ENCODE results near the gene DSTN.

DSTN gene

GRCh38 chr20:17555106-17555505 lies 14.8 kb upstream of the DSTN start:
- no peak for DNase-seq

- no peak for DNase-seq
These were observed 12.8 kb upstream of the DSTN start for GRCh38 chr20:17556837-17557674.

GRCh38 chr20:17557675-17558006 lies 12.2 kb upstream of the DSTN start:
- DNase-seq, result no peak

- peak; percentile 43 to 56 for DNase-seq
These were observed 11.5 kb upstream of the DSTN start for GRCh38 chr20:17558154-17558940.

GRCh38 chr20:17558941-17559304 lies 11.0 kb upstream of the DSTN start:
- no peak for DNase-seq

GRCh38 chr20:17559338-17559737 lies 10.5 kb upstream of the DSTN start:
- DNase-seq, result no peak

- peak; percentile 17 to 35 for DNase-seq
These were observed 9.4 kb upstream of the DSTN start for GRCh38 chr20:17560344-17561074.

- DNase-seq, result no peak
These were observed 7.0 kb upstream of the DSTN start for GRCh38 chr20:17562804-17563305.

GRCh38 chr20:17565169-17565845 lies 4.6 kb upstream of the DSTN start:
- DNase-seq, result no peak

- DNase-seq, result no peak
These were observed 3.5 kb upstream of the DSTN start for GRCh38 chr20:17566345-17566744.

GRCh38 chr20:17568045-17568788 lies 1.7 kb upstream of the DSTN start:
- no peak for DNase-seq

GRCh38 chr20:17568972-17569521 lies 828 bp upstream of the DSTN start:
- peak; percentile 19 to 29 for DNase-seq

- peak; percentile 31 to 37 for DNase-seq
These were observed 675 bp downstream of the DSTN start for GRCh38 chr20:17570347-17571152.

- DNase-seq, result peak in 1 of 2 experiments; percentile 23
These were observed 1.3 kb downstream of the DSTN start for GRCh38 chr20:17571153-17571527.

- no peak for DNase-seq
These were observed 2.3 kb downstream of the DSTN start for GRCh38 chr20:17572034-17572638.

- DNase-seq, result no peak
These were observed 3.6 kb downstream of the DSTN start for GRCh38 chr20:17573463-17573862.

GRCh38 chr20:17576215-17576614 lies 6.3 kb downstream of the DSTN start:
- DNase-seq, result no peak

- DNase-seq, result no peak
These were observed 9.6 kb downstream of the DSTN start for GRCh38 chr20:17579369-17580039.

GRCh38 chr20:17580895-17581294 lies 11.0 kb downstream of the DSTN start:
- DNase-seq, result no peak

GRCh38 chr20:17583126-17583525 lies 13.3 kb downstream of the DSTN start:
- no peak for DNase-seq

Data from activated CD4-positive, alpha-beta T cell treated with anti-CD3 and anti-CD28 coated beads, Interleukin-2, amount 50 U/mL, for 48 hours (primary cell).